Gastroesophageal sphincter (tissue), 3 donors: ENCODE results near the gene ARFRP1.
"Not testable (repeated sequence)": the region's sequence is repeated elsewhere in the genome, so short reads cannot be mapped to it uniquely, and the experiment has no call there.

Source experiments
- EP300 ChIP-seq: sonication (generic); formaldehyde crosslinking; IDR thresholded peaks from one replicate; pipeline ENCODE4 v1.6.1; 2017; ENCODE audit warnings: antibody characterized with exemption, mild to moderate bottlenecking
- POLR2A ChIP-seq, 2 donors: fragments of 450-650 bp; IDR thresholded peaks; one replicate each; pipeline ENCODE4 v1.6.1; 2017; ENCODE audit warnings: antibody characterized with exemption in 2 of 2, mild to moderate bottlenecking in 2 of 2, moderate library complexity in 1 of 2
- POLR2AphosphoS5 ChIP-seq: sonication (generic); formaldehyde crosslinking; IDR thresholded peaks from one replicate; pipeline ENCODE4 v1.6.1; 2017; ENCODE audit warnings: antibody characterized with exemption
- TF ChIP-seq, protein P1 (sequence below), 4 experiments: fragments of 200-600 bp in 2 of 4; fragments of 450-650 bp in 2 of 4; sonication (generic) in 1 of 4; IDR thresholded peaks; one replicate each; pipeline ENCODE4 v1.5.1; 2017 to 2019; ENCODE audit warnings: antibody characterized with exemption in 4 of 4, mild to moderate bottlenecking in 2 of 4, moderate library complexity in 2 of 4

- not testable (repeated sequence) for TF ChIP-seq POLR2AphosphoS5; POLR2A (IDR thresholded peaks at IDR 0.05); EP300
- TF ChIP-seq, protein P1, sequence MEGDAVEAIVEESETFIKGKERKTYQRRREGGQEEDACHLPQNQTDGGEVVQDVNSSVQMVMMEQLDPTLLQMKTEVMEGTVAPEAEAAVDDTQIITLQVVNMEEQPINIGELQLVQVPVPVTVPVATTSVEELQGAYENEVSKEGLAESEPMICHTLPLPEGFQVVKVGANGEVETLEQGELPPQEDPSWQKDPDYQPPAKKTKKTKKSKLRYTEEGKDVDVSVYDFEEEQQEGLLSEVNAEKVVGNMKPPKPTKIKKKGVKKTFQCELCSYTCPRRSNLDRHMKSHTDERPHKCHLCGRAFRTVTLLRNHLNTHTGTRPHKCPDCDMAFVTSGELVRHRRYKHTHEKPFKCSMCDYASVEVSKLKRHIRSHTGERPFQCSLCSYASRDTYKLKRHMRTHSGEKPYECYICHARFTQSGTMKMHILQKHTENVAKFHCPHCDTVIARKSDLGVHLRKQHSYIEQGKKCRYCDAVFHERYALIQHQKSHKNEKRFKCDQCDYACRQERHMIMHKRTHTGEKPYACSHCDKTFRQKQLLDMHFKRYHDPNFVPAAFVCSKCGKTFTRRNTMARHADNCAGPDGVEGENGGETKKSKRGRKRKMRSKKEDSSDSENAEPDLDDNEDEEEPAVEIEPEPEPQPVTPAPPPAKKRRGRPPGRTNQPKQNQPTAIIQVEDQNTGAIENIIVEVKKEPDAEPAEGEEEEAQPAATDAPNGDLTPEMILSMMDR (IDR thresholded peaks at IDR 0.05), result not testable (repeated sequence)
These were observed 47.6 kb downstream of the ARFRP1 start for GRCh38 chr20:63660174-63660573.
